Panc1 (cell line): Measurements from ENCODE around the gene XPNPEP3. TPM values are rescaled to one million over a fixed set of nuclear protein-coding genes. Genes with fewer than 3 reads are reported as not detected.
A peak's percentile ranks its signal among the peaks of the same experiment; 100 is the strongest.

Experiments
- ATAC-seq: fragments of 200-7000 bp; cut with Tn5 transposase; 2 replicates; pipeline ENCODE4 v1.9.1; 2020; ENCODE audit warnings: mild to moderate bottlenecking, moderate library complexity
- BruUV-seq: library from RNA; stranded (reverse); fragments of 400-500 nt; replicated peaks from 2 replicates; lab custom pipeline; 2021; lab: Mats Ljungman, UMichigan
- CTCF ChIA-PET: fragments of 300-600 bp; sonication (Branson Sonifier 250); formaldehyde crosslinking; loops from one replicate; lab custom pipeline; 2022; ENCODE audit warnings: antibody characterized with exemption; lab: Charles Lee
- POLR2A ChIA-PET: fragments of 300-600 bp; sonication (Branson Sonifier 250); formaldehyde crosslinking; loops from one replicate; lab custom pipeline; 2022; ENCODE audit warnings: antibody characterized with exemption; lab: Charles Lee
- DNase-seq: peaks from one replicate; pipeline ENCODE4 v3.0.0-alpha.2; 2010; ENCODE audit warnings: low read depth, low spot score
- H3K27ac ChIP-seq: 2 replicates; pipeline ENCODE4 v1.5.1; 2011; ENCODE audit warnings: mild to moderate bottlenecking, low read length, inconsistent platforms
- H3K27me3 ChIP-seq: fragments of 200-500 bp; sonication (Bioruptor generic); 2 replicates; pipeline ENCODE4 v1.6.0; 2014; ENCODE audit warnings: low read length, inconsistent platforms; ENCODE audit not compliant: control insufficient read depth, insufficient read depth
- H3K36me3 ChIP-seq: fragments of 200-500 bp; sonication (Bioruptor generic); 2 replicates; pipeline ENCODE4 v1.5.1; 2014; ENCODE audit warnings: inconsistent platforms, mild to moderate bottlenecking, low read length, moderate library complexity; ENCODE audit not compliant: control insufficient read depth, insufficient read depth
- H3K4me1 ChIP-seq: 2 replicates; pipeline ENCODE4 v1.5.1; 2011; ENCODE audit warnings: inconsistent platforms, mild to moderate bottlenecking, low read length, moderate library complexity; ENCODE audit not compliant: control insufficient read depth, insufficient read depth
- H3K4me3 ChIP-seq, 2 experiments: 2 replicates each; pipeline ENCODE4 v1.5.1; 2011 to 2012; ENCODE audit warnings: low read depth in 2 of 2, low read length in 2 of 2, mild to moderate bottlenecking in 2 of 2, inconsistent platforms in 1 of 2, moderate library complexity in 1 of 2
- H3K9me3 ChIP-seq: fragments of 200-500 bp; sonication (Bioruptor generic); 2 replicates; pipeline ENCODE4 v1.5.1; 2014; ENCODE audit warnings: low read depth, mild to moderate bottlenecking, inconsistent platforms, low read length, moderate library complexity; ENCODE audit not compliant: control insufficient read depth, insufficient read depth
- CTCF ChIP-seq: fragments of 450-650 bp; IDR thresholded peaks from 2 replicates; pipeline ENCODE4 v1.5.1; 2017; ENCODE audit warnings: mild to moderate bottlenecking
- POLR2AphosphoS5 ChIP-seq: IDR thresholded peaks from 2 replicates; pipeline ENCODE4 v1.6.1; 2012; ENCODE audit warnings: mild to moderate bottlenecking, low read depth, low read length, moderate library complexity
- REST ChIP-seq, 2 experiments: IDR thresholded peaks; 2 replicates each; pipeline ENCODE4 v1.6.1; 2011 to 2012; ENCODE audit warnings: low read depth in 2 of 2, control low read depth in 1 of 2, low read length in 1 of 2, mild to moderate bottlenecking in 1 of 2, moderate library complexity in 1 of 2; ENCODE audit not compliant: insufficient read depth in 1 of 2
- SIN3A ChIP-seq: IDR thresholded peaks from 2 replicates; pipeline ENCODE4 v1.6.1; 2012; ENCODE audit warnings: low read depth, mild to moderate bottlenecking, low read length, moderate library complexity, borderline replicate concordance; ENCODE audit not compliant: insufficient read depth
- TCF7L2 ChIP-seq: IDR thresholded peaks from 2 replicates; pipeline ENCODE4 v1.6.1; 2011; ENCODE audit warnings: mild to moderate bottlenecking, low read depth, low read length, inconsistent platforms
- in situ Hi-C: cut with HindIII; loops from 2 replicates; pipeline ENCODE4 v1.10.0; 2016; ENCODE audit warnings: low sequenced_read_pairs, low pct_unique_long_range_greater_than_20kb
- intact Hi-C: fragments of 100-400 bp; cut with micrococcal nuclease; formaldehyde crosslinking; loops from one replicate; pipeline ENCODE4 v1.10.0; 2022; ENCODE audit not compliant: unreplicated experiment
- total RNA-seq: library from RNA; stranded (reverse); gene quantifications from one replicate; pipeline ENCODE4 v1.2.1, GENCODE V29; 2021; ENCODE audit not compliant: unreplicated experiment

The XPNPEP3 gene
- total RNA-seq, 1 experiment from 2014 or later: 21.0 TPM

- Histone ChIP-seq H3K4me3 (no peak overlapping the region), H3K9me3 (no peaks in the 10 kb centered on the region), H3K27me3 (no peaks in the 10 kb centered on the region), H3K4me1 (no peaks in the 10 kb centered on the region), H3K27ac (no peak overlapping the region), H3K36me3 (0 out of 2 replicates have a peak, but pooled peaks cover 2% of the 10 kb centered on the region)
- no peak for ATAC-seq
- TF ChIP-seq REST (IDR thresholded peaks at IDR 0.05; ENCODE audit: insufficient read depth in 1 of 2, low read depth in 2 of 2, low read length in 1 of 2) (no peak), CTCF (no peak), SIN3A (no peak), TCF7L2 (no peak), POLR2AphosphoS5 (no peak)
- intact Hi-C loops (no loop called here), in situ Hi-C loops (no loop called here)
- no peak for DNase-seq
- TSS peak; percentile 29 for BruUV-seq
- ChIA-PET POLR2A (no interaction called here), CTCF (interaction anchor here (0.6 kb wide), 1 partner anchor 197 kb away, joined by 4 read pairs; no protein-coding TSS in a partner anchor)
These were observed 20.5 kb downstream of the XPNPEP3 start for GRCh38 chr22:40877488-40877887.

GRCh38 chr22:40878922-40879321, 22.0 kb downstream of the XPNPEP3 start:
- DNase-seq: no peak
- ChIA-PET CTCF (no interaction called here), POLR2A (no interaction called here)
- Histone ChIP-seq H3K27ac (no peak overlapping the region), H3K4me1 (no peaks in the 10 kb centered on the region), H3K4me3 (no peak overlapping the region), H3K9me3 (no peaks in the 10 kb centered on the region), H3K36me3 (peaks cover 2% of the 10 kb centered on the region; the same call in 1 of the 2 replicates), H3K27me3 (no peaks in the 10 kb centered on the region)
- BruUV-seq: no TSS peak
- TF ChIP-seq TCF7L2 (no peak), SIN3A (no peak)
- in situ Hi-C loops (no loop called here), intact Hi-C loops (no loop called here)
- no peak for ATAC-seq

- Histone ChIP-seq H3K27ac (no peak overlapping the region), H3K36me3 (peaks cover 5% of the 10 kb centered on the region), H3K9me3 (no peaks in the 10 kb centered on the region), H3K27me3 (no peaks in the 10 kb centered on the region), H3K4me3 (no peak overlapping the region), H3K4me1 (no peaks in the 10 kb centered on the region)
- ATAC-seq (no peak), DNase-seq (no peak)
- POLR2A ChIA-PET: no interaction called here
- BruUV-seq: TSS peak; percentile 65
- TF ChIP-seq TCF7L2: no peak
- TF ChIP-seq CTCF: no peak
- no peak for TF ChIP-seq POLR2AphosphoS5
- TF ChIP-seq SIN3A: no peak
- intact Hi-C loops (no loop called here), in situ Hi-C loops (no loop called here)
- CTCF ChIA-PET: no interaction called here
These were observed 32.2 kb downstream of the XPNPEP3 start for GRCh38 chr22:40889116-40889515.
